ENCODE data around the gene HYAL1. TPM values are rescaled to one million over a fixed set of nuclear protein-coding genes. Genes with fewer than 3 reads are reported as not detected.

Gene HYAL1
- total RNA-seq: under 1 TPM in 1 of 2 experiments, not detected in 1; 0.13 TPM
- polyA plus RNA-seq: 0.81 TPM

GRCh38 chr3:50303013-50303815 is at the start of gene HYAL1:
Gene HYAL1, minus strand, starts transcription at chr3:50303574. Its CDS starts 618 bp downstream, at chr3:50302956.
- peaks cover 19% of the 10 kb centered on the region for H3K4me1 ChIP-seq (ENCODE audit: insufficient read depth, low read length)
- peak within 1 kb of the TSS; percentile 43 for H3K27ac ChIP-seq (ENCODE audit: low read depth, low read length)
- H3K4me3 Mint-ChIP-seq: peak within 1 kb of the TSS in 1 of 7 donors; percentile 44
- no peaks in the 10 kb centered on the region for H3K9me3 ChIP-seq (ENCODE audit: low read length)
- no peaks in the 10 kb centered on the region for H3K9me3 Mint-ChIP-seq
- H3K36me3 ChIP-seq (ENCODE audit: insufficient read depth, low read length): no peaks in the 10 kb centered on the region
- CTCF ChIA-PET: interaction anchor here (1.0 kb wide), 1 partner anchor 13 kb away, joined by 3 read pairs; no protein-coding TSS in a partner anchor
- H3K27me3 Mint-ChIP-seq: peaks cover 0 to 3% of the 10 kb centered on the region in 2 donors
- H3K27ac Mint-ChIP-seq: no peak within 1 kb of the TSS
- peaks cover 0 to 6% (median 0%) of the 10 kb centered on the region in 3 donors for H3K36me3 Mint-ChIP-seq
- H3K4me1 Mint-ChIP-seq: peaks cover 17 to 37% (median 17%) of the 10 kb centered on the region in 3 donors
- no peak within 1 kb of the TSS for H3K4me3 ChIP-seq (ENCODE audit: low read length)
- H3K27me3 ChIP-seq (ENCODE audit: insufficient read depth, low read length, poor library complexity, severe bottlenecking): no peaks in the 10 kb centered on the region
- POLR2A ChIA-PET: interaction anchor here (0.6 kb wide), 2 partner anchors 25 to 1197 kb away, joined by 3 to 5 read pairs; no protein-coding TSS in a partner anchor
- DNase-seq: no peak

GRCh38 chr3:50352781-50353180 is 49.4 kb upstream of the HYAL1 start:
- DNase-seq: no peak
- Mint-ChIP-seq H3K27ac (peak overlapping the region in 2 of 8 donors; percentile 24 to 97), H3K36me3 (peaks cover 0 to 75% (median 3%) of the 10 kb centered on the region in 3 donors), H3K4me1 (peaks cover 50 to 84% (median 51%) of the 10 kb centered on the region in 3 donors), H3K4me3 (peak overlapping the region in 2 of 7 donors; percentile 27 to 75), H3K9me3 (no peaks in the 10 kb centered on the region), H3K27me3 (no peaks in the 10 kb centered on the region)
- H3K4me3 ChIP-seq (ENCODE audit: low read length): no peak overlapping the region
- H3K27ac ChIP-seq (ENCODE audit: low read depth, low read length): no peak overlapping the region
- H3K27me3 ChIP-seq (ENCODE audit: insufficient read depth, low read length, poor library complexity, severe bottlenecking): no peaks in the 10 kb centered on the region
- ChIA-PET CTCF (interaction anchor here (1.0 to 9.6 kb wide), 4 partner anchors 15 to 190 kb away, joined by 3 to 103 read pairs (median 4); partner anchors contain the start of genes HYAL3, NAA80 and RASSF1), POLR2A (interaction anchor here (0.7 to 0.9 kb wide), 2 partner anchors 13 to 16 kb away, joined by 4 to 9 read pairs; no protein-coding TSS in a partner anchor)
- peaks cover 16% of the 10 kb centered on the region for H3K36me3 ChIP-seq (ENCODE audit: insufficient read depth, low read length)
- H3K9me3 ChIP-seq (ENCODE audit: low read length): no peaks in the 10 kb centered on the region
- peaks cover 55% of the 10 kb centered on the region for H3K4me1 ChIP-seq (ENCODE audit: insufficient read depth, low read length)

GRCh38 chr3:50351323-50351697 is 47.9 kb upstream of the HYAL1 start:
- H3K9me3 Mint-ChIP-seq: no peaks in the 10 kb centered on the region
- H3K4me1 ChIP-seq (ENCODE audit: insufficient read depth, low read length): peaks cover 54% of the 10 kb centered on the region
- H3K27me3 ChIP-seq (ENCODE audit: insufficient read depth, low read length, poor library complexity, severe bottlenecking): no peaks in the 10 kb centered on the region
- H3K4me3 ChIP-seq (ENCODE audit: low read length): peak overlapping the region; percentile 100
- H3K36me3 Mint-ChIP-seq: peaks cover 0 to 68% (median 3%) of the 10 kb centered on the region in 3 donors
- no peak for DNase-seq
- peaks cover 21% of the 10 kb centered on the region for H3K36me3 ChIP-seq (ENCODE audit: insufficient read depth, low read length)
- POLR2A ChIA-PET: interaction anchor here (0.6 to 3.3 kb wide), 10 partner anchors 8 to 1928 kb away, joined by 3 to 51 read pairs (median 8); partner anchors contain the start of genes C3orf18, HYAL3, IFRD2 and NAA80
- H3K27ac Mint-ChIP-seq: peak overlapping the region; percentile 97 to 99 (median 98)
- no peaks in the 10 kb centered on the region for H3K27me3 Mint-ChIP-seq
- CTCF ChIA-PET: interaction anchor here (0.9 to 9.6 kb wide), 6 partner anchors 9 to 191 kb away, joined by 3 to 103 read pairs (median 12); partner anchors contain the start of genes HYAL3, NAA80 and RASSF1
- peak overlapping the region; percentile 96 to 99 (median 98) for H3K4me3 Mint-ChIP-seq
- H3K4me1 Mint-ChIP-seq: peaks cover 46 to 82% (median 48%) of the 10 kb centered on the region in 3 donors
- H3K9me3 ChIP-seq (ENCODE audit: low read length): no peaks in the 10 kb centered on the region
- peak overlapping the region; percentile 95 for H3K27ac ChIP-seq (ENCODE audit: low read depth, low read length)

GRCh38 chr3:50350527-50351322 is 47.4 kb upstream of the HYAL1 start, which contains the start of the genes CYB561D2 and NPRL2:
Gene CYB561D2, plus strand, starts transcription at chr3:50350862. Its CDS starts 572 bp downstream, at chr3:50351434.
Gene NPRL2, minus strand, starts transcription at chr3:50350775. Its CDS starts 123 bp downstream, at chr3:50350652.
- Histone ChIP-seq H3K4me3 (ENCODE audit: low read length) (peak within 1 kb of the TSS; percentile 100), H3K27me3 (ENCODE audit: insufficient read depth, low read length, poor library complexity, severe bottlenecking) (no peaks in the 10 kb centered on the region), H3K4me1 (ENCODE audit: insufficient read depth, low read length) (peaks cover 55% of the 10 kb centered on the region), H3K27ac (ENCODE audit: low read depth, low read length) (peak within 1 kb of the TSS; percentile 95), H3K36me3 (ENCODE audit: insufficient read depth, low read length) (peaks cover 21% of the 10 kb centered on the region), H3K9me3 (ENCODE audit: low read length) (no peaks in the 10 kb centered on the region)
- Mint-ChIP-seq H3K27me3 (no peaks in the 10 kb centered on the region), H3K36me3 (peaks cover 0 to 65% (median 3%) of the 10 kb centered on the region in 3 donors), H3K4me1 (peaks cover 48 to 82% (median 52%) of the 10 kb centered on the region in 3 donors), H3K27ac (peak within 1 kb of the TSS; percentile 97 to 99 (median 98)), H3K4me3 (peak within 1 kb of the TSS; percentile 96 to 99 (median 98)), H3K9me3 (no peaks in the 10 kb centered on the region)
- ChIA-PET POLR2A (interaction anchor here (0.5 to 3.3 kb wide), 16 partner anchors 9 to 1929 kb away, joined by 3 to 51 read pairs (median 5); partner anchors contain the start of genes C3orf18, HYAL3, IFRD2 and NAA80), CTCF (interaction anchor here (0.9 to 9.6 kb wide), 13 partner anchors 10 to 265 kb away, joined by 3 to 103 read pairs (median 8); partner anchors contain the start of genes HYAL2, HYAL3, MAPKAPK3 and NAA80)
- peak; percentile 98 to 100 (median 99) for DNase-seq

- no peak for DNase-seq
- peaks cover 21% of the 10 kb centered on the region for H3K36me3 ChIP-seq (ENCODE audit: insufficient read depth, low read length)
These were observed 46.8 kb upstream of the HYAL1 start for GRCh38 chr3:50350213-50350526.

GRCh38 chr3:50347187-50347813 is 43.9 kb upstream of the HYAL1 start:
- peaks cover 0 to 34% (median 3%) of the 10 kb centered on the region in 3 donors for H3K36me3 Mint-ChIP-seq
- DNase-seq: peak; percentile 62 to 87 (median 73)
- H3K27me3 Mint-ChIP-seq: no peaks in the 10 kb centered on the region
- Histone ChIP-seq H3K4me1 (ENCODE audit: insufficient read depth, low read length) (peaks cover 65% of the 10 kb centered on the region), H3K27me3 (ENCODE audit: insufficient read depth, low read length, poor library complexity, severe bottlenecking) (no peaks in the 10 kb centered on the region), H3K4me3 (ENCODE audit: low read length) (no peak overlapping the region), H3K27ac (ENCODE audit: low read depth, low read length) (no peak overlapping the region), H3K9me3 (ENCODE audit: low read length) (no peaks in the 10 kb centered on the region), H3K36me3 (ENCODE audit: insufficient read depth, low read length) (peaks cover 21% of the 10 kb centered on the region)
- ChIA-PET CTCF (interaction anchor here (0.7 to 9.6 kb wide), 29 partner anchors 9 to 268 kb away, joined by 3 to 103 read pairs (median 4); partner anchors contain the start of genes C3orf18, HEMK1, HYAL2 and HYAL3), POLR2A (interaction anchor here (0.6 to 3.5 kb wide), 9 partner anchors 10 to 978 kb away, joined by 3 to 27 read pairs (median 7); no protein-coding TSS in a partner anchor)
- H3K4me3 Mint-ChIP-seq: peak overlapping the region in 6 of 7 donors; percentile 15 to 87 (median 48)
- H3K27ac Mint-ChIP-seq: peak overlapping the region; percentile 68 to 96 (median 81)
- no peaks in the 10 kb centered on the region for H3K9me3 Mint-ChIP-seq
- H3K4me1 Mint-ChIP-seq: peaks cover 53 to 87% (median 63%) of the 10 kb centered on the region in 3 donors

More at GRCh38 chr3:50350213-50350526, 46.8 kb upstream of the HYAL1 start:
- H3K27ac ChIP-seq (ENCODE audit: low read depth, low read length): peak overlapping the region; percentile 95
- H3K36me3 Mint-ChIP-seq: peaks cover 0 to 59% (median 3%) of the 10 kb centered on the region in 3 donors
- peak overlapping the region; percentile 97 to 99 (median 98) for H3K27ac Mint-ChIP-seq
- peak overlapping the region; percentile 96 to 99 (median 98) for H3K4me3 Mint-ChIP-seq
- H3K27me3 Mint-ChIP-seq: no peaks in the 10 kb centered on the region
- ChIA-PET POLR2A (interaction anchor here (0.5 to 3.3 kb wide), 13 partner anchors 9 to 1328 kb away, joined by 3 to 51 read pairs (median 6); partner anchors contain the start of genes C3orf18, HYAL3, IFRD2 and NAA80), CTCF (interaction anchor here (1.0 to 9.6 kb wide), 13 partner anchors 10 to 266 kb away, joined by 3 to 103 read pairs (median 8); partner anchors contain the start of genes HYAL2, HYAL3, MAPKAPK3 and NAA80)
- H3K4me3 ChIP-seq (ENCODE audit: low read length): peak overlapping the region; percentile 100
- H3K27me3 ChIP-seq (ENCODE audit: insufficient read depth, low read length, poor library complexity, severe bottlenecking): no peaks in the 10 kb centered on the region
- peaks cover 48 to 82% (median 56%) of the 10 kb centered on the region in 3 donors for H3K4me1 Mint-ChIP-seq
- no peaks in the 10 kb centered on the region for H3K9me3 ChIP-seq (ENCODE audit: low read length)
- peaks cover 60% of the 10 kb centered on the region for H3K4me1 ChIP-seq (ENCODE audit: insufficient read depth, low read length)
- H3K9me3 Mint-ChIP-seq: no peaks in the 10 kb centered on the region

Data from CD8-positive, alpha-beta memory T cell (primary cell).